HuH-7 (cell line): ENCODE results near the gene PAX7.

Source experiments
- DNase-seq: peaks from one replicate; pipeline ENCODE4 v3.0.0; 2011; ENCODE audit warnings: low spot score

The PAX7 gene

DNA sequence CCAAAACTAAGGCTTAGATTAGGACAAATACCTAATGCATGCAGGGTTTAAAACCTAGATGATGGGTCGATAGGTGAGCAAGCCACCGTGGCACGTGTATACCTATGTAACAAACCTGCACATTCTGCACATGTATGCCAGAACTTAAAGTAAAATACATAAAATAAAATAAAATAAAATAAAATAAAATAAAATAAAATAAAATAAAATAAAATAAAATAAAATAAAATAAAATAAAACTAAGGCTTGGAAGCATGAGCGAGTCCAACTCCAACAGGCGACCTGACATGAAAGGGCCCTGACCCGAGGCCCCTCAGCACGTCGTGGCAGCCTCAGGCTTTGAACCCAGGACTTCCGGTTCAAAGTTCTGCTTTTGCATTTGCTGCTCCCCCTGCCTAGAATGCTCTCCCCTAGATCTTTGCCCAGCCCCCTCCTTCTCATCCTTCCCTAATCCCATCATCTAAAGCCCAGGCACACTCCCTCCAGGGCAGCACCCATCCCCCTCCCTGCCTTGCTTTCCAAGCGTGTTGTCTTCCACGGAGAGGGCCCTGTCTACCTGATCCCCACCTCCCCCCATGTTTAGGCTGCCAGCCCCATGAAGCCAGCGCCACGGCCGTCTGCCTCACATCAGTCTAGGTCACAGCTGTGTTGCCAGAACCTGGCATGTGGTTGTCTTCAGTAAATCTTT lies 164.5 kb downstream of the PAX7 start:
- no peak for DNase-seq

DNA sequence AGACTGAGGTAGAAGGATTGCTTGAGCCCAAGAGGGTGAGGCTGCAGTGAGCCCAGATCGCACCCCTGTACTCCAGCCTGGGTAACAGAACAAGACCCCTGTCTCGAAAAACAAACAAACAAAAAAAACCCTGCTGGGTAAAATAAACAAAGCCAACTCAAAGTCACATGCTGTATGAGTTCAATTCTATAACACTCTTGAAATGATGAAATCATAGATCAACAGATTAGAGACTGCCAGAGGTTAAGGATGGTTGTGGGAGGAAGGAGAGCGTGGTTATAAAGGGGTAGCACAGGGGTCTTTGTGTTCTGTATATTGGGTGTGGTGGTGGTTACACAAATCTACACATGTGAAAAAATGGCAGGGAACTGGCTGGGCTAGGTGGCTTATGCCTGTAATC lies 166.3 kb downstream of the PAX7 start:
- no peak for DNase-seq
